Activated CD4-positive, alpha-beta T cell treated with anti-CD3 and anti-CD28 coated beads, Interleukin-2, amount 50 U/mL, for 48 hours (primary cell): ENCODE measurements around the gene C15orf62.
A peak's percentile ranks its signal among the peaks of the same experiment; 100 is the strongest.

Experiments used
- DNase-seq, 2 experiments: peaks; one replicate each; pipeline ENCODE4 v3.0.0-alpha.2; 2020

The C15orf62 gene, protein sequence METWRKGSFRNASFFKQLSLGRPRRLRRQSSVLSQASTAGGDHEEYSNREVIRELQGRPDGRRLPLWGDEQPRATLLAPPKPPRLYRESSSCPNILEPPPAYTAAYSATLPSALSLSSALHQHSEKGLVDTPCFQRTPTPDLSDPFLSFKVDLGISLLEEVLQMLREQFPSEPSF

GRCh38 chr15:40769274-40770146 lies at the start of gene C15orf62:
TSS of gene C15orf62 (plus strand) at chr15:40769980. CDS start at chr15:40770496, 516 bp downstream.
- DNase-seq: peak; percentile 59 to 62

- no peak for DNase-seq
Measured at GRCh38 chr15:40721701-40722100, 48.1 kb upstream of the C15orf62 start.

DNA sequence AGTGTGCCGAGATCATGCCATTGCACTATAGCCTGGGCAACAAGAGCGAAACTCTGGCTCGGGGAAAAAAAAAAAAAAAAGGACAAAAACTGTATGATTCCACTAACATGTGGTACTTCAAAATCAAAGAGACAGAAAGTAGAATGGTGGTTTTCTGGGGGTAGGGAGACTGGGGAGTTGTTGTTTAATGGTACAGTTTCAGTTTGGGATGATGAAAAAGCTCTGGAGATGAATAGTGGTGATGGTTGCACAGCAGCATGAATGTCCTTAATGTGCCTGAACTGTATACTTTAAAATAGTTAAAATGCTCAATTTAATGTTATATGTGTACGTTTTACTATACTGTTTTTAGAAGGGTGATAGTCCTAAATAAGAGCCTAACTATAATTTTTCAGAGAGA lies 47.4 kb upstream of the C15orf62 start:
- no peak for DNase-seq

GRCh38 chr15:40722934-40723333 lies 46.8 kb upstream of the C15orf62 start:
- DNase-seq: no peak

DNA sequence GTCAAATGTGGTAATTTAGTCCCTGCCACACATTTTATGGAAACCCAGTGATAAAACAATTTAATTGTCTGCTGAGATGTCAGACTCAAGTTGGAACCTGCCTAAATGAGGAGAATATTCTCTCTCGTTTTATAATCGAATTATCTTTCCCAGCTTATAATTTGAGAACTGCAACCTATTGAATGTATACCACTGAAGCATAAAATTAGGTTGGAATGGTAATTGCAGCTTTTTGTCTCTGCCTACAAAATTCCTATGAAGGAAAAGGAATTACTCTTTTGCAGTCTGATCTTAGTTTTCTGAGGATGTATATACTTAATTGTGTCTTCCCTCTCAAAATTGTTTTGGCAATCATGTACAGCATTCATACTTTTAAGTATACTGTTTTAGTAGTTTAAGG lies 45.9 kb upstream of the C15orf62 start:
- no peak for DNase-seq

- DNase-seq: no peak
Measured at GRCh38 chr15:40731034-40731433, 38.7 kb upstream of the C15orf62 start.

GRCh38 chr15:40736575-40736974 lies 33.2 kb upstream of the C15orf62 start:
- DNase-seq: no peak

GRCh38 chr15:40737048-40737447 lies 32.7 kb upstream of the C15orf62 start:
- DNase-seq: no peak

- no peak for DNase-seq
Measured at GRCh38 chr15:40739047-40739446, 30.7 kb upstream of the C15orf62 start.

- DNase-seq: no peak
Measured at GRCh38 chr15:40739854-40740253, 29.9 kb upstream of the C15orf62 start.

GRCh38 chr15:40743485-40743901 lies 26.3 kb upstream of the C15orf62 start:
- no peak for DNase-seq

- DNase-seq: peak; percentile 65 to 71
Measured at GRCh38 chr15:40743921-40744814, 25.6 kb upstream of the C15orf62 start.

DNA sequence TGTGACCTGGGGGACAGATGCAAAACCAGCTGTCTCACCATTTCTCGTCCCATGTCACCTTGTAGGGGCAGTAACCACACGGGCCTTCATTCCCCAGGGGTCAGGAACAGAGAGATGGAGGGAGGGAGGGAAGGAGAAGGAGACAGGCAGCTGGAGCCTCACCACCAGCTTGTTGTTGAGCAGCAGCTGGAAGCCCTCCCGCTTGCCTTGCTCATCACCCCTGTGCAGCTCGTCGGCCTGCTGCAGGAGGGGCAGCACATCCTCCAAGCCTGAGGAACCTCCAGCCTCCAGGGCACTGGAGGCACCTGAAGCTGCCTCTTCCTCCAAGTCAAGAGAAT lies 25.0 kb upstream of the C15orf62 start:
- DNase-seq: no peak

DNA sequence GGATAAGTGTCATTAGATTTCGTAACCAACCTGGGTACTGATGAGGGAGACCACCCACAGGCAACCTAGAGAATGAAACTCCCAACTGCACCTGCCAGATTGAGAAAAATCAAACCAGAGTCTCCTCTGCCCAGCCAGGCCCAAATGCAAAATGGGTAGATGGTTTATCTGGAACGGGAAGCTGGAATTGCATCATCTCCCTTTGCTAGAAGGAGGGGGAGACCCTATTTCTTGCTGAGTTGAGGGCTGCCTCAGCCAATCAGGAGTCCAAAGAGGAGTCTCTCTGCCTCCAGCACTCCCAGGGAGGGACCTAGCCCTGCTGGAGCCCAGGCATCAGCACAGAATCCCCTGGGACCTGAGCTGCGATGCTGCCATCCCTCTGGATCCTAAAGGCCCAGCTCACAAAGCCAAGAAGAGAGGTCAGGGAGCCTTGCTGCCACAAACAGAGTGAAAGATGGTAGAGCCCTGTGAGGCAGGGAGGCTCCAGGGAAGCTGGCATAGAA lies 22.8 kb upstream of the C15orf62 start:
- no peak for DNase-seq

DNA sequence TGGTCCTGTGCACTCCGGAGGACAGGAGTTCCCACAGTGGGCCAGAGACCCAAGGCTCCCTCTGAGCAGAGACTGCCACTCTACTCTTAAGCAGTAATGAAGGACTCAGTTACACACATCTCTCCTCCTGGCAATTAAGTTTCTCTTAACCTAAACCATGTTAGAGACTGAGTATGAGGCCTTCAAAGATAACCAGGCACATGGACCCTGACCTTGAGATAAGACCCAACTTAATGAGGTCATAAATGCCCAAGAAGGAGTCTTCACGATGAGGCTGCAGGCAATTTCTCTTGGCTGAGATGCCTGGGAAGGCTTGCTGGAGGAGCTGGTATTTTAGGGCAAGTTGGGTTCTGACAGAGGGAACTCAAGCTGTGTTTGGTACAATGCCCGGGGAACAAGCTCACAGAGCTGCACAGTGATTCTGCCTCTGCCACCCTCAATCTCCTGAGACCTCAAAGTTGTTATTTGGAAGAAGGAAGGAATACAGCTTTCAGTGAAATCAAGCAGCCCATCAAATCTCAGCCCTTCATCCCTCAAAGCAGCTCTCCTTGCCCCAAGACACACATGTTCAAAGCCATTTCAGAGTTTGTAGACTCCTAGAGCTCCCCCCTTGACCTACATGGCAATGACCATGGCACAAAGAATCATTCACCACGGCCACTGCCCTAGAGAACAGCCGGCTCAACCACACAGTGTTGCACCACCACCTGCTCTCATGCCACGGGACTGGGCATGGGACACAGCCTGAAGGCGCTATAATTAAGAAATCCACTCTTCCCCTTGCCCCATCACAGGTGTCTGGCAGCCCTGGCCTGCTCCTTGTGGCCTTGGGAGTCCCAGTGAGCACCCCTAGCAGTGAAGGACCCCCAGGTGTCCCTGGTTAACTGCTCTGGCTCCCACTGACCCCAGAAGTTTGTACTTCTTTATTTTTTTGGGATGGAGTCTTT lies 21.8 kb upstream of the C15orf62 start:
- DNase-seq: no peak

DNA sequence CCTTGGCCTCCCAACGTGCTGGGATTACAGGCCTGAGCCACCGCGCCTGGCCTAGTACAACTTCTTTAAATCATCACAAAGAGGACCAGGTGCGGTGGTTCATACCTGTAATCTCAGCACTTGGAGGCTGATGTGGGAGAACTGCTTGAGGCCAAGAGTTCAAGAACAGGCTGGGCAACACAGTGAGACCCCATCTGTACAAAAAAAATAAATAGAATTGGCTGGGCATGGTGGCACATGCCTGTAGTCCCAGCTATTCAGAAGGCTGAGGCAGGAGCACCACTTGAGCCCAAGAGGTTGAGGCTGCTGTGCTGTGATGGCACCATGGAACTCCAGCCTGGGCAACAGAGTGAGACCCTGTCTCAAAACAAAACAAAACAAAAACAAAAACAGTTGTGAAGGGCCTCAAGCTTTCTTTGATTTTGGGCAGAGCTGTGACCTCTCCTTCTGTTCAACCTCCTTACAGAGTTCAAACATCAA lies 20.6 kb upstream of the C15orf62 start:
- DNase-seq: no peak

DNA sequence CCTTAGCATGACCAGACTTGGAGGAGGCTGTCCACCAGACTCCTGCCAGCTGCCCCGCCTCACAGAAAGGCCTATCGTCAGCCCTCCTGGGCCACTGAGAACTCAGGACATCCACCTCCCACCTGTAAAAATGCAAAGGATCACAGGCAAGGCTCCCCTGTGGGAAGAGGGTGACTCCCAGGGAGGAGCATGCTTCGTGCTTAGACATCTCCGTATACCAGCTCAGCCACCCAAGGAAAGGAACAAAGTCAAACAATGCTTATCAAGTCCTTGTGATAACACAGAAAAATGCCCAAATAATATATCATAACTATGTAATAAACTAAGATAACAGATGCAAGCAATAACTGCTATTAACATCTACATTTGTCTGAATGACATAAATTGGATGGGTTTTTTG lies 18.9 kb upstream of the C15orf62 start:
- DNase-seq: no peak

DNA sequence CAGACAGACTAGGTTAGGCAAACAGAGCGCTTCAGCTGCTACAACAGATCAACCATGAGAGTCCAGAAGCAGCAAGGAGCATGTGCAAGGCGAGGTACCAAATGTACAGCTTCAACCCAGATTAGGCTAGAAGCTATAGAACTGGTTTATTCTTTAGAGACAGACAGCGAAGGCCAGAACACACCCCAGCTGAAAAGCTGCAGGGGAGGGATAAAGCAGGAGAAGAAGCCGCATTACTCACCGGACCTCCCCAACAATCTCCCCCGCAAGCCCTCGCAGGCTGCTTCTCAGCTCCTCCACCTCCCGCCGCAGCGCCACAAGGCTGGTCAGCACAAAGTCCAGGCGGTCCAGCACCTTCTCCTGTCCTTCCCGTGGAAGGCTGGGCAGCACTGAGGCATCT lies 18.0 kb upstream of the C15orf62 start:
- no peak for DNase-seq

GRCh38 chr15:40754574-40754882 lies 15.3 kb upstream of the C15orf62 start:
- DNase-seq: no peak

GRCh38 chr15:40754883-40755811 lies 14.6 kb upstream of the C15orf62 start, which contains the start of gene RMDN3:
TSS of gene RMDN3 (minus strand) at chr15:40755254. CDS start at chr15:40754783, 471 bp downstream.
- peak; percentile 93 for DNase-seq

DNA sequence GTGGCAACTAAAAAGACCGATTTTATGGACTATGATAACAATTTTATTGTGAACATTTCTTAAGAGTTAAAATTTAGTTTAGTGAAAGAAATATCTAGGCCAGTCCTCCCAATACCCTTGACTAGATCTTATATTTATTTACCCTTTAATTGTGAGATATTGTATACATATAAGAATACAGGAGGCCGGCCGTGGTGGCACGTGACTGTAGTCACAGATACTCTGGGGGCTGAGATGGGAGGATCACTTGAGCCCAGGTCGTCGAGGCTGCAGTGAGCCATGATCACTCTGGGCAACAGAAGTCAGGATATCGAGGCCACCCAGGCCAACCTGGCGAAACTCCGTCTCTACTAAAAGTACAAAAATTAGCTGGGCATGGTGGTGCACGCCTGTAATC lies 14.0 kb upstream of the C15orf62 start:
- peak; percentile 24 to 32 for DNase-seq
